SH-SY5Y (cell line): ENCODE results near the gene ABR.

ENCODE experiments used
- GATA2 ChIP-seq: IDR thresholded peaks from 2 replicates; pipeline ENCODE4 v1.6.1; 2011; ENCODE audit warnings: mild to moderate bottlenecking, low read depth, low read length
- GATA3 ChIP-seq: IDR thresholded peaks from 2 replicates; pipeline ENCODE4 v1.6.1; 2011; ENCODE audit warnings: low read depth, mild to moderate bottlenecking, low read length, moderate library complexity

DNA sequence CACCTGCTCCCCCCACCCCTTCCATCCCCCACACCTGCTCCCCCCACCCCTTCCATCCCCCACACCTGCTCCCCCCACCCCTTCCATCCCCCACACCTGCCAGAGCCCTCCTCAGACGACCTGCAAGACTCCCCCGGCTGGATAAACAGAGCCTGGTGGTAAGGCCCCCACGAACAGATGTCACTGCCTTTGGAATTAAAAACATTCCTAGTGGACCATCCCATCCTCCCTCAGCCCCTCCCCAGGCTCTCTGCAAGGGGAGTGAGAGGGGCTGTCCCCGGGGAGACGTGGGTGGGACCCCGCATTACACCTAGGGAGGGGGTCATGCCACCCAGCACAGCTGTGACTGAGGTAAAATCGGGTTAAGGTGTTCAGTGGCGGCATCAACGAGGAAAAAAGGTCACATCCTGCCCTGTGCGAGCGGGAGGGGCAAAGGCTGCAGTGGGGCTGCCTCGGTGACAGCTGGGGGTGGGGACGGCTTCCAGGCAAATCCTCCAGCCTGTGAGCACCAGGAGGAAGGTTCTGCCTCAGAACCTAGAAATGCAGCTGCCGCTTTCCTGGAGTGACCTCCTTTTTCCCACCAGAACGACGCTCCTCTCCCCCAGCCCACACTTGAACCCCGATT is 144.1 kb downstream of the ABR start:
- TF ChIP-seq GATA3 (no peak), GATA2 (no peak)
